PC-9 (cell line): Measurements from ENCODE around the gene SLC35E2B. TPM values are rescaled to one million over a fixed set of nuclear protein-coding genes. Genes with fewer than 3 reads are reported as not detected.
"Not testable (repeated sequence)": the region's sequence is repeated elsewhere in the genome, so short reads cannot be mapped to it uniquely, and the experiment has no call there.

ENCODE experiments used
- BruUV-seq: library from RNA; stranded (reverse); fragments of 400-500 nt; replicated peaks from 2 replicates; lab custom pipeline; 2021; lab: Mats Ljungman, UMichigan
- CTCF ChIA-PET: fragments of 300-600 bp; sonication (Branson Sonifier 250); formaldehyde crosslinking; loops from one replicate; lab custom pipeline; 2022; ENCODE audit warnings: antibody characterized with exemption; lab: Charles Lee
- POLR2A ChIA-PET: fragments of 300-600 bp; sonication (Branson Sonifier 250); formaldehyde crosslinking; loops from one replicate; lab custom pipeline; 2022; ENCODE audit warnings: antibody characterized with exemption; ENCODE audit not compliant: unreplicated experiment; lab: Charles Lee
- DNase-seq, 2 experiments: peaks; one replicate each; pipeline versions ENCODE4 v3.0.0 to v3.0.0-alpha.2; 2015 to 2022; ENCODE audit warnings: mixed read lengths in 1 of 2
- H2AFZ ChIP-seq: fragments of 200-600 bp; sonication (generic); 2 replicates; pipeline ENCODE4 v1.8.1; 2017; ENCODE audit warnings: antibody characterized with exemption
- H3F3A ChIP-seq: fragments of 200-600 bp; sonication (generic); 2 replicates; pipeline ENCODE4 v1.8.1; 2017; ENCODE audit warnings: antibody characterized with exemption, mild to moderate bottlenecking, low read depth; ENCODE audit not compliant: insufficient read depth
- H3K27ac ChIP-seq: fragments of 200-600 bp; sonication (generic); 2 replicates; pipeline ENCODE4 v1.6.1; 2016; ENCODE audit warnings: mixed run types
- H3K27me3 ChIP-seq: fragments of 200-600 bp; sonication (generic); 2 replicates; pipeline ENCODE4 v1.6.1; 2016; ENCODE audit warnings: low read depth, mixed run types; ENCODE audit not compliant: insufficient read depth
- H3K36me3 ChIP-seq: fragments of 200-600 bp; sonication (generic); 2 replicates; pipeline ENCODE4 v1.6.1; 2016; ENCODE audit warnings: low read depth, mixed run types
- H3K4me1 ChIP-seq: fragments of 200-600 bp; sonication (generic); replicated peaks from 2 replicates; pipeline ENCODE4 v1.6.1; 2016; ENCODE audit warnings: mixed run types; ENCODE audit not compliant: insufficient read depth
- H3K4me2 ChIP-seq: fragments of 200-600 bp; sonication (generic); 2 replicates; pipeline ENCODE4 v1.6.1; 2017; ENCODE audit warnings: mixed run types
- H3K4me3 ChIP-seq: fragments of 200-600 bp; sonication (generic); 2 replicates; pipeline ENCODE4 v1.6.1; 2016; ENCODE audit warnings: mixed run types
- H3K79me2 ChIP-seq: fragments of 200-600 bp; sonication (generic); 2 replicates; pipeline ENCODE4 v1.6.1; 2017; ENCODE audit warnings: low read depth, mixed run types
- H3K9me2 ChIP-seq: fragments of 200-600 bp; sonication (generic); 2 replicates; pipeline ENCODE4 v1.8.1; 2017; ENCODE audit warnings: mild to moderate bottlenecking; ENCODE audit not compliant: insufficient read depth
- H3K9me3 ChIP-seq: fragments of 200-600 bp; sonication (generic); 2 replicates; pipeline ENCODE4 v1.8.1; 2016; ENCODE audit warnings: low read depth; ENCODE audit not compliant: insufficient read depth
- H4K20me1 ChIP-seq: fragments of 200-600 bp; sonication (generic); 2 replicates; pipeline ENCODE4 v1.8.1; 2017; ENCODE audit not compliant: insufficient read depth
- EZH2 ChIP-seq: fragments of 200-600 bp; sonication (generic); IDR thresholded peaks from 2 replicates; pipeline ENCODE4 v1.8.0; 2017; ENCODE audit warnings: antibody characterized with exemption, low read depth
- intact Hi-C: fragments of 100-400 bp; cut with micrococcal nuclease; formaldehyde crosslinking; loops from one replicate; pipeline ENCODE4 v1.10.0; 2022; ENCODE audit not compliant: unreplicated experiment
- total RNA-seq: library from RNA; stranded (reverse); gene quantifications from 2 replicates; pipeline ENCODE4 v1.2.3, GENCODE V29; 2021
- TF ChIP-seq, protein P1 (sequence below): fragments of 200-600 bp; sonication (generic); conservative IDR thresholded peaks from 2 replicates; pipeline ENCODE4 v1.6.1; 2017; ENCODE audit warnings: mixed run types, antibody characterized with exemption, mild to moderate bottlenecking, moderate library complexity

SLC35E2B gene
- total RNA-seq, 1 experiment from 2014 or later = 55.4 TPM

DNA sequence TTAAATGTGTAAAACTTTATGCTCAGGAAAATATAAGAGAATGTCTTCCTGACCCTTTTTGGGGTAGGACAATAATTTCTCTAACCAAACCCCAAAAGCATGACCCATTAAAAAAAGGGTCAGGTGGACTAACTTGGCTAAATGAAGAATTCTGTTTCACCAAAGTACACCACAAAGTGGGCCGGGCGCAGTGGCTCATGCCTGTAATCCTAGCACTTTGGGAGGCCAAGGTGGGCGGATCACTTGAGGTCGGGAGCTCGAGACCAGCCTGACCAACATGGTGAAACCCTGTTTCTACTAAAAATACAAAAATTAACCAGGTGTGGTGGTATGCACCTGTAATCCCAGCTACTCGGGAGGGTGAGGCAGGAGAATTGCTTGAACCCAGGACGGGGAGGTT lies 3.1 kb downstream of the SLC35E2B start:
- CTCF ChIA-PET, H3K9me3 ChIP-seq, H3K27me3 ChIP-seq, H2AFZ ChIP-seq, H3K27ac ChIP-seq, DNase-seq, BruUV-seq, H4K20me1 ChIP-seq, H3K4me2 ChIP-seq, H3K4me3 ChIP-seq, H3K36me3 ChIP-seq, intact Hi-C loops, H3K9me2 ChIP-seq, POLR2A ChIA-PET: not testable (repeated sequence)
- peaks cover 12% of the 10 kb centered on the region for H3K4me1 ChIP-seq
- H3K79me2 ChIP-seq = peaks cover 41% of the 10 kb centered on the region
- peaks cover 21% of the 10 kb centered on the region for H3F3A ChIP-seq

DNA sequence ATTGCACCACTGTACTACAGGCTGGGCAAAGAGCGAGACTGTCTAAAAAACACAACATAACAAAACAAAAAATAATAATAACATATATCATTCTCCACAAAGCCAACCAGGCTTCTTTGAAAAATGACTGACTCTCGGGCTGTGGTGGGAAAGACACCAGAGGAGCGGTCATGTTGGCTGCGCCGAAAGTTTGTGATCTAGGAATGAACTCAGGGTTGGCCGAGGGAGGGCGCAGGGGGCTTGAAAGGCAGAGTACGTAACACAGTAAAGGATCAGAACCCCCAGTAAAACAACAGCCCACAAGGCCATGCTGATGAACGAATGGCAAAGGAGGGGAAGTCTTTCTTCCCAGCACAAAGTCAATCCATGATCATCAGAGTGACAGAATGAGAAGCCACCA lies 4.7 kb downstream of the SLC35E2B start:
- intact Hi-C loops = no loop called here
- Histone ChIP-seq H3K27me3 (no peaks in the 10 kb centered on the region), H3K79me2 (peaks cover 53% of the 10 kb centered on the region), H3K36me3 (no peaks in the 10 kb centered on the region), H3K9me2 (no peaks in the 10 kb centered on the region), H3K4me3 (no peak overlapping the region), H3K4me1 (peaks cover 12% of the 10 kb centered on the region), H2AFZ (no peak overlapping the region), H3F3A (peaks cover 21% of the 10 kb centered on the region), H3K9me3 (no peaks in the 10 kb centered on the region), H3K4me2 (no peak overlapping the region), H4K20me1 (no peaks in the 10 kb centered on the region), H3K27ac (no peak overlapping the region)
- no TSS peak for BruUV-seq
- ChIA-PET CTCF (no interaction called here), POLR2A (no interaction called here)
- no peak for DNase-seq
- TF ChIP-seq, protein P1, sequence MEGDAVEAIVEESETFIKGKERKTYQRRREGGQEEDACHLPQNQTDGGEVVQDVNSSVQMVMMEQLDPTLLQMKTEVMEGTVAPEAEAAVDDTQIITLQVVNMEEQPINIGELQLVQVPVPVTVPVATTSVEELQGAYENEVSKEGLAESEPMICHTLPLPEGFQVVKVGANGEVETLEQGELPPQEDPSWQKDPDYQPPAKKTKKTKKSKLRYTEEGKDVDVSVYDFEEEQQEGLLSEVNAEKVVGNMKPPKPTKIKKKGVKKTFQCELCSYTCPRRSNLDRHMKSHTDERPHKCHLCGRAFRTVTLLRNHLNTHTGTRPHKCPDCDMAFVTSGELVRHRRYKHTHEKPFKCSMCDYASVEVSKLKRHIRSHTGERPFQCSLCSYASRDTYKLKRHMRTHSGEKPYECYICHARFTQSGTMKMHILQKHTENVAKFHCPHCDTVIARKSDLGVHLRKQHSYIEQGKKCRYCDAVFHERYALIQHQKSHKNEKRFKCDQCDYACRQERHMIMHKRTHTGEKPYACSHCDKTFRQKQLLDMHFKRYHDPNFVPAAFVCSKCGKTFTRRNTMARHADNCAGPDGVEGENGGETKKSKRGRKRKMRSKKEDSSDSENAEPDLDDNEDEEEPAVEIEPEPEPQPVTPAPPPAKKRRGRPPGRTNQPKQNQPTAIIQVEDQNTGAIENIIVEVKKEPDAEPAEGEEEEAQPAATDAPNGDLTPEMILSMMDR = no peak
- no peak for TF ChIP-seq EZH2

DNA sequence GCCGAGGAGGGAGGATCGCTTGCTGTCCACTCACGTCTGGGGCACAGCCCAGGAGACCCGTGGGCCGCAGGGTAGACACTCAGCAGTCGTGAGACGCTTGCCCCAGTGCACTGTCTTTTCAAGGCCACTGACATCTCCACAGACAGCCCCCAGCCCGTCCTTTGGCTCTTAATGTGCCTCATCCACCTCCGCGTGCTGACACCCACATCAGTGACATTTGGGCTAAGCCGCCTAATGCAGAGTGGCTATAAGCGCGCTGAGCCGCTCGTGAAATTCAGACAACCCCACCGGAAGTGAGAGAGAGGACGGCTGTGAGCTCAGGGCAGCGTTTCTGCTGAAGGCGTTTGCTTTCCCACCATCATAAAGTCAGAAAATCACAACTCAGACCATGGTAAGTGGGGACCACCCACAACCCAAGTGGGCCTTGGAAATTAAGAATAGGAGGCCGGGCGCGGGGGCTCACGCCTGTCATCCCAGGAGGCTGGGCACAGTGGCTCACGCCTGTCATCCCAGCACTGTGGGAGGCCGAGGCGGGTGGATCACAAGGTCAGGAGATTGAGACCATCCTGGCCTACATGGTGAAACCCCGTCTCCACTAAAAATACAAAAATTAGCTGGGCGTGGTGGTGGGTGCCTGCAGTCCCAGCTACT lies 8.4 kb downstream of the SLC35E2B start:
- H2AFZ ChIP-seq = no peak overlapping the region
- H3K4me3 ChIP-seq = no peak overlapping the region
- no peaks in the 10 kb centered on the region for H3K9me3 ChIP-seq
- no peaks in the 10 kb centered on the region for H3K9me2 ChIP-seq
- H3K79me2 ChIP-seq = peaks cover 52% of the 10 kb centered on the region
- peaks cover 21% of the 10 kb centered on the region for H3F3A ChIP-seq
- peaks cover 12% of the 10 kb centered on the region for H3K4me1 ChIP-seq
- H3K4me2 ChIP-seq = no peak overlapping the region
- no peaks in the 10 kb centered on the region for H3K36me3 ChIP-seq
- no peaks in the 10 kb centered on the region for H3K27me3 ChIP-seq
- DNase-seq = no peak
- POLR2A ChIA-PET = no interaction called here
- H4K20me1 ChIP-seq = no peaks in the 10 kb centered on the region
- no peak for TF ChIP-seq EZH2
- TF ChIP-seq, protein P1 = no peak
- CTCF ChIA-PET = no interaction called here
- no peak overlapping the region for H3K27ac ChIP-seq
- intact Hi-C loops = no loop called here
- BruUV-seq = no TSS peak
